ENCODE data around the gene KIF26B.

The KIF26B gene

GRCh38 chr1:245160288-245160687 is 5.5 kb downstream of the KIF26B start:
- no peak for DNase-seq (ENCODE audit: insufficient read length, low spot score)
- no peak for TF ChIP-seq CTCF (IDR thresholded peaks at IDR 0.05; ENCODE audit: insufficient read depth, missing control alignments)
- FAIRE-seq: no peak

GRCh38 chr1:245160741-245161400 is 6.1 kb downstream of the KIF26B start:
- FAIRE-seq (no peak), DNase-seq (ENCODE audit: insufficient read length, low spot score) (no peak)
- no peak for TF ChIP-seq CTCF (IDR thresholded peaks at IDR 0.05; ENCODE audit: insufficient read depth, missing control alignments)

DNA sequence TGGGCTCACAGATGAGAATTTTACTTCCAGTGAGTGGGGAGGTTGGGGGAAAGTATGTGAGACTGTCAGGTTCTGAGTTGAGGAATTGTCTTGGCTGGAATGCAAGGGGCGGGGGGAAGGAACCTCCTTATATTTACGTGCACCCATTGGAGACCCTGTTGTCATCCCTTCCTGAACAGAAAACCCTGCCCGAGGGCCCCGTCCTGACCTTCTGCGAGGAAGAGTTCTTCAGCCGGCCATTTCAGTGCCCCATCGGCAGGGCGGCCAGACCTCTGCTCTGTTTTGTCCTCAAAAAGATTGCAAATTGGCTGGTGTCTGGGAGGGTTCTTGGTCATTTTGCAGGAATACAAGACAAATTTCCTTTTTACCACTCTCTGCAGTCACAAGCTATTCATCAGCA is 7.1 kb downstream of the KIF26B start:
- DNase-seq (ENCODE audit: insufficient read length, low spot score): no peak
- TF ChIP-seq CTCF (IDR thresholded peaks at IDR 0.05; ENCODE audit: insufficient read depth, missing control alignments): no peak
- FAIRE-seq: no peak

DNA sequence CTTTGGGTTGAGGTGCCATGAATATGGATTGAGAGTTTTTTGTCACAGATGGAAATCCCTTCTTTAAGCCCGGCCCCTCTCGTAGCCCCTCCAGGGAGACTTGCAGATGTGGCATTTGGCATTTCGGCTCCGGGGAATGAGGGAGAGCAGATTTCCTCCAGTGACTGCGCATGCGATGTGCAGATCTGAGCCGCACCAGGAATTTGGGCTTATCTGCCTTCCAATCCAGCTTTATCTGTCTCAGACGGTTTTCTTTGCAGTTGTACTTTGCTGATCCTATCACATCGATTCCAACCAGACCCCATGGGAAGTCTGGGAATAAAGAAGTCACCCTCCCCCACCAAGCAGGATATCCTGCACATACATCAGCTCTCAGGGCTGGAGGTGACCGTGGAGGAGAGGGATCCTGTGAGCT is 11.7 kb downstream of the KIF26B start:
- no peak for FAIRE-seq
- DNase-seq (ENCODE audit: insufficient read length, low spot score): no peak

DNA sequence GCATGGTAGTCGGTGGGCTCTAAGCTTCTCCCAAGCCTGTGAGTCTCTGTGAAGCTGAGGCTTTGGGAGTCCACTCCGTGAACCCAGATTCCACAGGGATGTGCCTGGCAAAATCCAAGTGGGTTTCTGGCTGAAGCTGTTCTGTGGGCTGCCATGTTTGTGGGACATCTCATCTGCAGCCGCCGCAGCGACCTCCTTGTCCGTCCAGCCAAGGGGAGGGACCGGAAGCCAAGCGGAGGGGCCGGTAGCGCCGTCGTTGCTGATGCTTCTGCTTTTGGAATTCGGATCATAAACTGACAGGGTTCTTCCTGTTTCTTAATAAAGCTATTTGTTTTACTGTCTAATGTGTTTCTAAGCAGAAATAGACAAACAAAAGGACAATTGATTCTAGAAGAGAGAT is 13.3 kb downstream of the KIF26B start:
- no peak for TF ChIP-seq CTCF (IDR thresholded peaks at IDR 0.05; ENCODE audit: insufficient read depth, missing control alignments)
- FAIRE-seq (no peak), DNase-seq (ENCODE audit: insufficient read length, low spot score) (no peak)

More for the DNA sequence above, 11.7 kb downstream of the KIF26B start:
- no peak for TF ChIP-seq CTCF (IDR thresholded peaks at IDR 0.05; ENCODE audit: insufficient read depth, missing control alignments)

GRCh38 chr1:245168906-245169305 is 14.1 kb downstream of the KIF26B start:
- TF ChIP-seq CTCF (IDR thresholded peaks at IDR 0.05; ENCODE audit: insufficient read depth, missing control alignments): no peak
- FAIRE-seq (no peak), DNase-seq (ENCODE audit: insufficient read length, low spot score) (no peak)

- FAIRE-seq (no peak), DNase-seq (ENCODE audit: insufficient read length, low spot score) (no peak)
- no peak for TF ChIP-seq CTCF (IDR thresholded peaks at IDR 0.05; ENCODE audit: insufficient read depth, missing control alignments)
These were observed 14.6 kb downstream of the KIF26B start for GRCh38 chr1:245169376-245169775.
